ENCODE data around the gene CTRB2. TPM values are rescaled to one million over a fixed set of nuclear protein-coding genes. Genes with fewer than 3 reads are reported as not detected.
"Not testable (repeated sequence)": the region's sequence is repeated elsewhere in the genome, so short reads cannot be mapped to it uniquely, and the experiment has no call there.

CTRB2 gene
- total RNA-seq, 2 donors from 2014 or later: not detected

- no peak for DNase-seq (ENCODE audit: low spot score)
- peaks cover 14 to 43% of the 10 kb centered on the region in 2 donors for H3K27me3 Mint-ChIP-seq
- no peak overlapping the region for H3K4me3 Mint-ChIP-seq
- no peak for ATAC-seq
- H3K36me3 Mint-ChIP-seq: no peaks in the 10 kb centered on the region
- H3K27ac Mint-ChIP-seq: no peak overlapping the region
- peaks cover 0 to 5% of the 10 kb centered on the region in 2 donors for H3K4me1 Mint-ChIP-seq (ENCODE audit: low read depth in 2 of 2)
- no peaks in the 10 kb centered on the region for H3K9me3 Mint-ChIP-seq
Observed at GRCh38 chr16:75247249-75247648, 40.3 kb upstream of the CTRB2 start.

- Mint-ChIP-seq H3K27ac (no peak overlapping the region), H3K36me3 (no peaks in the 10 kb centered on the region), H3K9me3 (no peaks in the 10 kb centered on the region), H3K4me1 (ENCODE audit: low read depth in 2 of 2) (peaks cover 0 to 5% of the 10 kb centered on the region in 2 donors), H3K27me3 (peaks cover 14 to 39% of the 10 kb centered on the region in 2 donors), H3K4me3 (no peak overlapping the region)
- ATAC-seq (no peak), DNase-seq (ENCODE audit: low spot score) (no peak)
Observed at GRCh38 chr16:75246504-75247205, 39.7 kb upstream of the CTRB2 start.

GRCh38 chr16:75244844-75245758, 38.1 kb upstream of the CTRB2 start:
- Mint-ChIP-seq H3K9me3 (no peaks in the 10 kb centered on the region), H3K4me1 (ENCODE audit: low read depth in 2 of 2) (peaks cover 0 to 5% of the 10 kb centered on the region in 2 donors), H3K27me3 (peaks cover 14 to 41% of the 10 kb centered on the region in 2 donors), H3K36me3 (no peaks in the 10 kb centered on the region), H3K27ac (no peak overlapping the region), H3K4me3 (no peak overlapping the region)
- DNase-seq (ENCODE audit: low spot score) (no peak), ATAC-seq (no peak)

- no peak for ATAC-seq
Observed at GRCh38 chr16:75244225-75244809, 37.4 kb upstream of the CTRB2 start.

GRCh38 chr16:75243667-75244224, 36.8 kb upstream of the CTRB2 start:
- no peak for ATAC-seq

More at GRCh38 chr16:75244225-75244809, 37.4 kb upstream of the CTRB2 start:
- Mint-ChIP-seq H3K4me1 (ENCODE audit: low read depth in 2 of 2) (peaks cover 0 to 5% of the 10 kb centered on the region in 2 donors), H3K27ac (no peak overlapping the region), H3K27me3 (peaks cover 14 to 42% of the 10 kb centered on the region in 2 donors), H3K4me3 (no peak overlapping the region), H3K36me3 (no peaks in the 10 kb centered on the region), H3K9me3 (no peaks in the 10 kb centered on the region)
- DNase-seq (ENCODE audit: low spot score): no peak

GRCh38 chr16:75242436-75243078, 35.6 kb upstream of the CTRB2 start:
- peaks cover 1 to 32% of the 10 kb centered on the region in 2 donors for H3K27me3 Mint-ChIP-seq
- ATAC-seq; H3K27ac Mint-ChIP-seq; H3K36me3 Mint-ChIP-seq; H3K4me1 Mint-ChIP-seq (ENCODE audit: low read depth in 2 of 2); H3K4me3 Mint-ChIP-seq; DNase-seq (ENCODE audit: low spot score); H3K9me3 Mint-ChIP-seq: not testable (repeated sequence)

More at GRCh38 chr16:75243667-75244224, 36.8 kb upstream of the CTRB2 start:
- Mint-ChIP-seq H3K4me3 (no peak overlapping the region), H3K9me3 (no peaks in the 10 kb centered on the region), H3K27me3 (peaks cover 13 to 42% of the 10 kb centered on the region in 2 donors), H3K4me1 (ENCODE audit: low read depth in 2 of 2) (peaks cover 0 to 5% of the 10 kb centered on the region in 2 donors), H3K27ac (no peak overlapping the region), H3K36me3 (no peaks in the 10 kb centered on the region)
- DNase-seq (ENCODE audit: low spot score): no peak

GRCh38 chr16:75241955-75242354, 35.0 kb upstream of the CTRB2 start:
- no peak overlapping the region for H3K4me3 Mint-ChIP-seq
- DNase-seq (ENCODE audit: low spot score): no peak
- no peaks in the 10 kb centered on the region for H3K9me3 Mint-ChIP-seq
- ATAC-seq: no peak
- H3K36me3 Mint-ChIP-seq: no peaks in the 10 kb centered on the region
- H3K27ac Mint-ChIP-seq: no peak overlapping the region
- H3K4me1 Mint-ChIP-seq (ENCODE audit: low read depth in 2 of 2): peaks cover 0 to 5% of the 10 kb centered on the region in 2 donors
- H3K27me3 Mint-ChIP-seq: peaks cover 0 to 31% of the 10 kb centered on the region in 2 donors

- Mint-ChIP-seq H3K9me3 (no peaks in the 10 kb centered on the region), H3K4me3 (no peak overlapping the region), H3K36me3 (no peaks in the 10 kb centered on the region), H3K27me3 (peaks cover 2 to 26% of the 10 kb centered on the region in 2 donors), H3K27ac (no peak overlapping the region), H3K4me1 (ENCODE audit: low read depth in 2 of 2) (peaks cover 0 to 6% of the 10 kb centered on the region in 2 donors)
- no peak for DNase-seq (ENCODE audit: low spot score)
- no peak for ATAC-seq
Observed at GRCh38 chr16:75241412-75241811, 34.5 kb upstream of the CTRB2 start.

- H3K27me3 Mint-ChIP-seq: peaks cover 7 to 20% of the 10 kb centered on the region in 2 donors
- not testable (repeated sequence) for H3K36me3 Mint-ChIP-seq; H3K9me3 Mint-ChIP-seq; H3K4me3 Mint-ChIP-seq; ATAC-seq; DNase-seq (ENCODE audit: low spot score); H3K27ac Mint-ChIP-seq
- H3K4me1 Mint-ChIP-seq (ENCODE audit: low read depth in 2 of 2): peaks cover 4 to 13% of the 10 kb centered on the region in 2 donors
Observed at GRCh38 chr16:75240633-75241032, 33.7 kb upstream of the CTRB2 start.

GRCh38 chr16:75239542-75240122, 32.7 kb upstream of the CTRB2 start:
- no peak overlapping the region for H3K27ac Mint-ChIP-seq
- DNase-seq (ENCODE audit: low spot score) (no peak), ATAC-seq (no peak)
- H3K4me3 Mint-ChIP-seq: no peak overlapping the region
- H3K4me1 Mint-ChIP-seq (ENCODE audit: low read depth in 2 of 2): peaks cover 4 to 10% of the 10 kb centered on the region in 2 donors
- no peaks in the 10 kb centered on the region for H3K9me3 Mint-ChIP-seq
- no peaks in the 10 kb centered on the region for H3K36me3 Mint-ChIP-seq
- peaks cover 7 to 17% of the 10 kb centered on the region in 2 donors for H3K27me3 Mint-ChIP-seq

GRCh38 chr16:75238853-75239541, 32.0 kb upstream of the CTRB2 start:
- Mint-ChIP-seq H3K4me1 (ENCODE audit: low read depth in 2 of 2) (peaks cover 4 to 9% of the 10 kb centered on the region in 2 donors), H3K27me3 (peaks cover 7 to 14% of the 10 kb centered on the region in 2 donors), H3K27ac (no peak overlapping the region), H3K9me3 (no peaks in the 10 kb centered on the region), H3K36me3 (no peaks in the 10 kb centered on the region), H3K4me3 (no peak overlapping the region)
- ATAC-seq (no peak), DNase-seq (ENCODE audit: low spot score) (no peak)

- Mint-ChIP-seq H3K4me1 (ENCODE audit: low read depth in 2 of 2) (peaks cover 6 to 13% of the 10 kb centered on the region in 2 donors), H3K9me3 (no peaks in the 10 kb centered on the region), H3K27me3 (peaks cover 7 to 16% of the 10 kb centered on the region in 2 donors), H3K36me3 (no peaks in the 10 kb centered on the region), H3K27ac (no peak overlapping the region), H3K4me3 (no peak overlapping the region)
- no peak for ATAC-seq
- no peak for DNase-seq (ENCODE audit: low spot score)
Observed at GRCh38 chr16:75238132-75238852, 31.3 kb upstream of the CTRB2 start.
